Activated gamma-delta T cell (primary cell): ENCODE data around the gene C11orf86.
"Not testable (repeated sequence)": the region's sequence is repeated elsewhere in the genome, so short reads cannot be mapped to it uniquely, and the experiment has no call there.

Experiments used
- DNase-seq: peaks from one replicate; lab custom pipeline; 2025; lab: John Stamatoyannopoulos, UW

Gene C11orf86

GRCh38 chr11:66989360-66989759, 14.3 kb downstream of the C11orf86 start:
- not testable (repeated sequence) for DNase-seq

- no peak for DNase-seq
Measured at GRCh38 chr11:66992041-66992440, 16.9 kb downstream of the C11orf86 start.

DNA sequence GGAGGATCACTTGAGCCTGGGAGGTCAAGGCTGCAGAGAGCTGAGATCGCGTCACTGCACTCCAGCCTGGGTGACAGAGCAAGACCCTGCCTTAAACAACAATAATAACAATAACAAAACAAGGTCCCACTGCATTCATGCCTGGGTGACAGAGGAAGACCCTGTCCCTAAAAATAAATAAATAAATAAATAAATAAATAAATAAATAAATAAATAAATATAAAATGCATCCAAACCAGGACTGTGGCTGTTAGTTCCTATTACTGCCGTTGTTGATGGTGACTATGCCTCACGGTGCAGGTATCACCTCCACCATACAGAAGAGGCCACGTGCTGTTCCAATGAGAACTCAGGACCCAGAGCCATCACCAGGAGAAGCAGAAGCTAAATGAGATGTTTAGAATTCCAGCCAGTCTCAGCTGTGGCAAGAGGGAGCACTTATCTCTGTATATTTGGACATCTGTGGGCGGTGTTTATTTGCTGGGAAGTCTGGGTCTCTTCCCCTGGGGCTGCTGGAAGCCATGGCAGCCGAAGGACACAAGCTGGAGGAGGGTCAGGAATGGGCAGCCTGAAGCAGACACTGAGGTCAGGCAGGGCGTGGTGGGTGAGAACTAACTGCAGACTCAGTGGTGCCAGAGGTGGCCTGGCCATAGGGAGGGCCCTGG, 21.6 kb downstream of the C11orf86 start:
- DNase-seq = no peak

- no peak for DNase-seq
Measured at GRCh38 chr11:66999555-66999954, 24.5 kb downstream of the C11orf86 start.

DNA sequence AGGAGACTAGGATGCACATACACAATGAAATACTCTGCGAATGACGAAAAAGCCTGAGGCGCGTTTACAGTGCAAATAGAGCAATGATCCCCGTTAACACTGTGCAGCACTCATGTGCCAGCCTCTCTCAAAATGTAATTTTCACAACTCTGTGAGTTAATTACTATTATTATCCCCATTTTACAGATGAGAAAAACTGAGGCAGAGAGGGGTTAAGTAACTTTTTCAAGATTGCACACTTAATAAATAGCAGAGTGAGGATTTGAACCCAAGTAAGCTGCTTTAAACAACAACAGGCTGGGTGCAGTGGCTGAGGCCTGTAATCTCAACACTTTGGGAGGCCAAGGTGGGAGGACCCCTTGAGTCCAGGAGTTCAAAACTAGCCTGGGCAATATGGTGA, 26.2 kb downstream of the C11orf86 start:
- no peak for DNase-seq

DNA sequence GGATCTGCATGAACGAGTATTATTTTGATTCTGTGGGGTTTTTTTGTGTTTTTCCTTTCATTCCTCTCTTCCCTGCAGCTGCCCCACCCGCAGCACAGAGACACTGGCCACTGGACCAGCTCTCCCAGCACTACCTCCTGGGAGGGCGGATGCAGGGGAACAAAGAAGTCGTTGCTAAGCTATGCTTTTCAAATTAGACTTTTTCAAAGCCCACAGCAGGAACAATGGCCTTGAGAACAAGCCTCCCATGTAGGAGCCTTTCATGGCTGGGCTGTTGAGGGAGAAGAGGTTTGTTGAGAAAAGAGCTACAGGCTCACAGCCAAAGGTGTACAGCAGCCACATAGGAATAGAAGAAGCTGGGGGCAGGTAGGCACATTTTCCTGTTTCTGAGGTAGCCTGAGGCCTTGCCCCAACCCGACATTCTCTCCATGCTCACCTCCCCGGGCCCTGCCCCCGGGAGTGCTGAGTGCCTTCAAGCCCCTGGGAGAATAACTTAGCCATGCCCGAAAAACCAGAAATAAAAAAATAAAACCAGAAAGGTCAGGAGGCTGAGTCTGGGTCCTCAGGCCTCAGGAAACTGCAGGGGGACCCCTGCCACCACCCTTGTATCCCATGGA, 27.3 kb downstream of the C11orf86 start:
- DNase-seq = no peak

DNA sequence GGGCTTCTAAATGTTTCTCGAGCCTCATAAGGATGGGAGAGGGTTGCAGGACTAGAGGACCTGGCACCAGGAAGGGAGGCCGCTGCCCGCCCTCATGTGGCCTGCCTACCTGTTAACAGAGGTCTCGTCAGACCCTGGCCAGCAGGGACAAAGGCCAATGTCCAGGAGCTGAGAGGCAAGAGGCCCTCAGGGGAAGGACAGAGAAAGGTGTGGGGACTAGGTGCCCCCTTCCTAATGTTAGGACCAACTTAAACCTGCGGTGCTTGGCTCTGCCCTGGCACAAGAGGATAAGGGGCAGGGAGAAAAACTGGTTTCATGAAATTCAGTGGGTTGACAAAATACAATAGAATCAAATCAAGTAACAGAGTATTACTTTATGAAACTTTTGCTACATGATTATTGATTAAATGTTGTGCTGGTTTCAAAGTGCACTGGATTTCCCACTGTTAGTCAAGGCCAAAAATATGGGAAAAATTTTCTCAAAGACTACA, 27.9 kb downstream of the C11orf86 start:
- no peak for DNase-seq

DNA sequence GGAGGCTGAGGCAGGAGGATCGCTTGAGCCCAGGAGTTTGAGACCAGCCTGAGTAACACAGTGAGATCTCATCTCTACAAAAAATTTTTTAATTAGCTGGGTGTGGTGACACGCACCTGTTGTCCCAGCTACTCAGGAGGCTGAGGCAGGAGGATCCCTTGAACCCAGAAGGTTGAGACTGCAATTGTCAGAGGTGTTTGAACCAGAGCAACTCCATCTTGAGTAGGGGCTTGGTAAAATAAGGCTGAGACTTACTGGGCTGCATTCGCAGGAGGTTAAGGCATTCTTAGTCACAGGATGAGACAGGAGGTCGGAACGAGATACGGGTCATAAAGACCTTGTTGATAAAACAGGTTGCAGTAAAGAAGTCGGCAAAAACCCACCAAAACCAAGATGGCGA, 30.1 kb downstream of the C11orf86 start:
- not testable (repeated sequence) for DNase-seq

- no peak for DNase-seq
Measured at GRCh38 chr11:67006029-67006884, 31.2 kb downstream of the C11orf86 start.

DNA sequence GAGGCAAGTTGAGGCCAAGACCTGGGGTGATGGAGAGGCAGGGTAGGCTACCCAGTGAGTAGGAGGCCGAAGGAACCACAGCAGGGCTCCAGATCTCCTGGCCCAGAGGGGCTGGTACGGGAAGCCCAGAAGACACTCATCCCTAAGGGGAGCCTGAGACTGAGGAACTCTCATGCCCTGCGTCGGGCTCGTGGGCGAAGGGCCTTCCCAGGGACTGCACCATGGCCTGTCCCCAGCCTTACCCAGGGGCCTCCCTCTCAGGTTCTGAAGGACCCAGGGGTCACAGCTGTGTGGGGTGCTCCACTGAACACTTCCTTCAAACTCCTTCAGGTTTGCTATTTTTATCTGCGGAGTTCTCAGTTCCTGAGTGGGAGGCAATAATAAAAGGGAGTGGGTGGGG, 32.0 kb downstream of the C11orf86 start:
- no peak for DNase-seq

DNA sequence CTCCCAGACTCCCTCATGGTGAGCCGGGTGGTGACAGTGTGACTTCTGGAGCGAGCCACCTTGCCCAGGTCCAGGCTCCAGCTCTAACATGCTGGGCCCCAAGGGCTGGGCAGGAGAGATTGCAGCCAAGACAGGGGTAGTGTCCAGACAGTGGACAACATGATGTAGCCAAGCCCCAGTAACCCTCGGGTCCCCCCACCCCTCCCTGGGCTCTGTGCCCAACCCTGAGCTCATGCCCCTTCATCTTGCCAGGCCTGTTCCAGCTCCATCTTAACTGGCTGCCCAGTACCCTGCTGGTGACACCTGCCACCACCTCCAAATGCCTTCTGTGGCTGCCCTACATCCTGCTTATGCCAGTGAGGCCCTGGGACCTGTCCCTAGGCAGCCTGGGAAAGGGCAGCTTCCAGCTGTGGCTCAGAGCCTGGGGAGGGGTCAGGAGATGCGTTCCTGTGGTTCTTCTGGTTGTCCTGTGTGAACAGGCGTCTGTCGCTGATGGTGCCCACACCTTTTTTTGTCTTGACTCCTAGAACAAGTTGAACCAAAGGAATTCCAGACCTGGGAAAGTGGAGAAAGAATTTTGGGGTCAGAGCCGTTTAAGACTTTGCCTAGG, 35.3 kb downstream of the C11orf86 start:
- no peak for DNase-seq

DNA sequence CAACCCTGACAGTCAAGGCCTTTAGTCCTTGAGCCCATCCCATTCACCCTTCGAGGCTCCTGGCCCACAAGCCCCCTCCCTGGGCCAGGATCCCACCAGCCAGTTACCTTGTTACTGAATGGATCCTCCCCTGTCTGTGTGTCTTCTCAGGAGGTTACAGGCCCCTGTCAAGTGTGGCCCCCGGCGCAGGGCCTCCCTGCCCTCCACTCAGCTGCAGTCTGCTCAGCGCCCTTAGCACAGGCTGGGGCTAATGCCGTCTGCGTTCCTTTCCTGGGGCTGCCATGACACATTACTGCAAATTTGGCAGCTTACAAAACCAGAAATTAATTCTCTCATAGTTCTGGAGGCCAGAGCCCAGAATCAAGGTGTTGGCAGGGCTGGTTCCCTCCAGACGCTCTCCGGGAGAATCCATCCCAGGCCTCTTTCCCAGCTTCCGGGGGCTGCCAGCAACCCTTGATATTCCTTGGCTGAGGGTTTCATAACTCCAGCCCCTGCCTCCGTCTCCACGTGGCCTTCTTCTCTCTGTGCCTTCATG, 38.5 kb downstream of the C11orf86 start:
- DNase-seq = no peak

DNA sequence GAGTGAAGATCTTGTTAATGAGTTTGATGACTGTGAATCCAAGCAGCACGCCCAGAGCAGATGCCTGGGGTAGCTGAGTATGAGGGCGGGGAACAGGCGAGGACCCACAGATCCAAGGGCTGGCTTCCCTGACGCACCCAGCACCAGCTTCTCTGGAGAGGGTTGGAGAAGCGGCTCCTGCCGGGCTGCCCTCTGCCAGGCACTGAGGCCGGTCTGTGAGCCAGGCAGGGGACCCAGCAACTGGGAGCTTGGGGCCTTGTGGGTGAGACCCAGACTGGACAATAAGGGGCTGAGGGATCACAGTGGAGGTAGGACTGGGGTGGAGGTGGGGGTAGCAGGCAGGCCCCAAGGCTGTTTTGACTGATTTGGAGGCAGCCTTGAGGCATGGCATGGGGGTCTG, 39.2 kb downstream of the C11orf86 start:
- no peak for DNase-seq

DNA sequence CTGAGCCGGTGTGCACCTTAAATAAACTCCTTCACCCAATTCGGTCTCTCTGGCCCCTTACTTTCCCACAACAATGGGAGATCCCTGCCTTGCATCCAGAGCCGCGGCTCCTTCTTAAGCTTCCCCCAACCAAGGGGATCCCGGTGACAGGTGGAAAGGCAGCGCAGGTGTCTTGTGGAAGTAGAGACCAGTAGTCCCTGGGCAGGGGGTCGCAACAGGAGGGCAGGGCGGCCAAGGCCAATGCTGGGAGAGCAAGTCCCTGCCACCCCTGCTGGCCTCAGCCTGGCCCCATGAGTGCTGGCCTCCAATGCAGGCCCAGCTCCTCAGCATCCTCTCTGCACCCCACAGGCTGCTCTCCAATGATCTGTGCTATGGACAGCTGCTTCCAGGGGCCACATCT, 39.9 kb downstream of the C11orf86 start:
- DNase-seq = no peak

GRCh38 chr11:67016550-67016949, 41.4 kb downstream of the C11orf86 start:
- DNase-seq = no peak

DNA sequence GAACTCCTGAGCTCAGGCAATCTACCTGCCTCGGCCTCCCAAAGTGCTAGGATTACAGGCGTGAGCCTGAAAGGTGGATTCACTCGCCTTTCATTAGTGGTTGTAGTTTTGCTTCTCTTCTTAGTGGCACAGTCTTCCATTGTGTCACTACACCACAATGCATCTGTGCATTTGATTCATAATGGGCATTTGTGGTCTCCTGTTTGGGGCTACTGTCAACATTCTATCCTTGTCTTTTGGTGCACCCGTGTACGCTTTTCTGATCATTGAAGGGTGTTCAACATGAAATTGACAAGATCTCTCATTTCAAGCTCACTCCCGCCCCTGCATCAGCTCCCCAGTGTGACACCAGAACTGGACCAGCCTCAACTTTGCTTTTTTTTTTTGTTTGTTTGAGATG, 45.8 kb downstream of the C11orf86 start:
- no peak for DNase-seq

GRCh38 chr11:67022341-67022933, 47.3 kb downstream of the C11orf86 start:
- DNase-seq = no peak

DNA sequence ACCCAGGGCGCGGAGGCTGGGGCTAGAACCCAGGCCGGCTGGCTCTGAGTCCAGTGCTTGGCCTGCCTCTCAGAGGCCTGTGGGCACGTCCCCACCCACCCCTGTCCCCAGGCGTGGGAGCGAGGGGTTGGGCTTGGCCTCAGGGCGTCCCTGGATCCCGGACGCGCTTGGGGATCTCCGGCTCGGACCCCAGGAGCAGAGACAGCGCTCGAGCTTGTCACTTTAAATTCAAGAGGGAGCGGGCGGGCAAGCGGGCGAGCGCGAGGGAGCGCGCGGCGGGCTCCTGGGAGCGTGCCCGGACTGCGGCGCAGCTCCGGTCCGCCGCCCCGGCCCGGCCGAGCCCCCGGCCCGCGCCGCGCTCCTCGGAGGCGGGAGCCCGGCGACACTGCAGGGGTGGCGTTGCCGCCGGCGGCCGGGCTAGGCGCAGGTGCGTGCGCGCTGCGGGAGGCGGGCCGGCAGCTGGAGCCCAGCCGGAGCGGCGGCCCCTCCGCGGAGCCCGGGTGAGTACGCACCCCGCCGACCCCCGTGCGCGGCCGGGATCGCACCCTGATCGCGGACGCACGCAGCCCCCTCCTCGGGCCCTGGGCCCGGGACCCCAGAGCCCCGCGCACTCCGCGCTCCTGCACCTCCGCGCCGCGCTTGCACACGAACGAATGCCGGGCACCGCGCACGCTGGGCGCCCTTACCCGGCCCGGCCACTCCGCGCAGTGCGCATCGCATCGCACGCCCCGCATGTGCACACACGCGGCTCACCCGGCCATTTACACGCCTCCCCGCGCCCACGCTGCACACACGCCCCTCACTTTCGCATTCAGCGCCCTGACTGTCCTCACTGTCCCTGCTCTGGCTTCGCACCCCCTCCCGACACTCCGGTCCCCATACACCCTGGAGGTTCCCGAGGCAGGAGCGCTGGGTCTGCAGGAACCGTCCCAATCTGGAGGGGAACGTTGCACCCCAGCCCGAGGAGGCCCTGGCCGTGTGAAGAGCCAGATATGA, 48.2 kb downstream of the C11orf86 start, which contains the start of gene SYT12:
Gene SYT12, plus strand, starts transcription at position 174 of the 996 bp plus-strand sequence. CDS start 7,011 bp downstream, outside the sequence.
- no peak for DNase-seq

GRCh38 chr11:67023957-67024353, 48.9 kb downstream of the C11orf86 start:
- DNase-seq = no peak

DNA sequence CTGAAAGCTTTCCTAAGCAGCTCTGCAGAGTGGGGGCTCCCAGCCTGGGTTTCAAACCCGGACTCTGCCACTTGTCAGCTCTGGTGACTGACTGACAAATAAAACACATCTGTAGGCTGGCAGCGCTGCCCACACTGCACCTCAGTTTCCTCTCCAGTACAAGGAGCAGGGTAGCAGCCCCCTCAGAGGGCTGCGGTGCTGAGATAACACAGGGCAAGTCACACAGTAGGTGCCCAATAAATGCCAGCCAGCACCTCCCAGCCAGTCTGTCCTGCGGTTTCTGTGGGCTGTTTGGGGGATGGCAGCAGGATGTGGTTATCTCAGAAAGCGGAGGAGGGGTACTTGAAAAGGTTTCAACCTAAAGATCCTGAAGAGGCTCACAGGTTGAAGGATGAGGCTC, 49.3 kb downstream of the C11orf86 start:
- DNase-seq = no peak
